SU-DHL-6 (cell line): ENCODE data around the gene TP73.

ENCODE experiments used
- H2AFZ ChIP-seq: fragments of 200-600 bp; sonication (generic); 2 replicates; pipeline ENCODE4 v1.6.1; 2014; ENCODE audit warnings: low read depth, mild to moderate bottlenecking, moderate library complexity, mixed read lengths, antibody characterized with exemption, low read length; ENCODE audit not compliant: severe bottlenecking
- H3F3A ChIP-seq: fragments of 200-600 bp; shearing (Covaris generic); 2 replicates; pipeline ENCODE4 v1.6.0; 2016; ENCODE audit warnings: antibody characterized with exemption, mild to moderate bottlenecking; ENCODE audit not compliant: insufficient read depth
- H3K27ac ChIP-seq: fragments of 200-600 bp; sonication (generic); 2 replicates; pipeline ENCODE4 v1.5.1; 2016; ENCODE audit warnings: low read depth, mild to moderate bottlenecking, low read length, moderate library complexity, mixed read lengths
- H3K27me3 ChIP-seq: fragments of 200-600 bp; sonication (generic), shearing (Covaris generic); 2 replicates; pipeline ENCODE4 v1.6.0; 2014; ENCODE audit warnings: mild to moderate bottlenecking, low read length
- H3K36me3 ChIP-seq: fragments of 200-600 bp; sonication (generic); 2 replicates; pipeline ENCODE4 v1.6.1; 2014; ENCODE audit warnings: mild to moderate bottlenecking, low read length, mixed read lengths
- H3K4me2 ChIP-seq: fragments of 300-600, 200-600 bp; shearing (Covaris generic), sonication (generic); 2 replicates; pipeline ENCODE4 v1.6.0; 2014; ENCODE audit warnings: low read length, low read depth, mild to moderate bottlenecking; ENCODE audit not compliant: poor library complexity, severe bottlenecking
- H3K4me3 ChIP-seq: fragments of 200-600 bp; sonication (generic); 2 replicates; pipeline ENCODE4 v1.5.1; 2014; ENCODE audit warnings: antibody characterized with exemption, low read length, mild to moderate bottlenecking, mixed read lengths; ENCODE audit not compliant: insufficient read depth, poor library complexity, severe bottlenecking
- H3K79me2 ChIP-seq: fragments of 200-600 bp; sonication (generic); 2 replicates; pipeline ENCODE4 v1.6.1; 2014; ENCODE audit warnings: mild to moderate bottlenecking, low read length, moderate library complexity; ENCODE audit not compliant: insufficient read depth
- H3K9ac ChIP-seq: fragments of 200-600 bp; sonication (generic); 2 replicates; pipeline ENCODE4 v1.7.0; 2014; ENCODE audit warnings: mild to moderate bottlenecking, low read length
- H3K9me2 ChIP-seq: fragments of 200-600 bp; sonication (generic); replicated peaks from 2 replicates; pipeline ENCODE4 v1.6.1; 2014; ENCODE audit warnings: low read length; ENCODE audit not compliant: insufficient read depth
- H3K9me3 ChIP-seq: fragments of 200-600 bp; sonication (generic); 2 replicates; pipeline ENCODE4 v1.6.1; 2014; ENCODE audit warnings: low read length, mixed read lengths; ENCODE audit not compliant: insufficient read depth
- H4K20me1 ChIP-seq: fragments of 200-600 bp; sonication (generic); 2 replicates; pipeline ENCODE4 v1.6.1; 2014; ENCODE audit warnings: low read depth, mild to moderate bottlenecking, antibody characterized with exemption, low read length, moderate library complexity, mixed read lengths
- CTCF ChIP-seq: fragments of 200-600 bp; sonication (generic); IDR thresholded peaks from one replicate; pipeline ENCODE4 v1.5.1; 2017; ENCODE audit warnings: antibody characterized with exemption, mild to moderate bottlenecking, low read length, moderate library complexity; ENCODE audit not compliant: insufficient read depth, poor library complexity, severe bottlenecking
- EZH2phosphoT487 ChIP-seq: fragments of 200-600 bp; sonication (generic), shearing (Covaris generic); conservative IDR thresholded peaks from 2 replicates; pipeline ENCODE4 v1.6.1; 2018; ENCODE audit warnings: mild to moderate bottlenecking, antibody characterized with exemption, low read length, moderate library complexity, mixed read lengths

The TP73 gene

DNA sequence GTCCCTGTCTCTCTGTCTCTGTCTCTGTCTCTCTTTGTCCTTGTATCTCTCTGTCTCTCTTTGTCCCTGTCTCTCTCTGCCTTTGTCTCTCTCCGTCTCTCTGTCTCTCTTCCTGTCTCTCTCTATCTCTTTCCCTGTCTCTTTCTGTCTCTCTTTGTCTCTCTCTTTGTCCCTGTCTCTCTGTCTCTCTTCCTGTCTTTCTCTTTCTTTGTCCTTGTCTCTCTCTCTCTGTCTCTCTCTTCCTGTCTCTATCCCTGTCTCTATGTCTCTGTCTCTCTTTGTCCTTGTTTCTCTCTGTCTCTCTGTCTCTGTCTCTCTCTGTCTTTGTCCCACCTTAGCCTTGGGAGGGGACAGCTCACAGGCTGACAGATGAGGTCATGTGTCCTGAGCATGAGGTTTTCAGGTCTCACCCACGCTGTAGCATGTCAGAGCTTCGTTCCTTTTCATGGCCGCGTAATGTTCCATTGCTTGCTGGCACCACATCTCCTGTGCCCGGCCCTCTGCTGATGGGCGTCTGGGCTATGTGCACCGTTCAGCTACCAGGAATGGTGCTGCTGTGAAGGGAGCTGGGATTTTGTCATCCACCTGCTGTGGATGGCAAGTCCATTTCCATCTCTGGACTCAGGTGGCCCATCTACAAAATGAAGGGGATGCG lies 27.6 kb downstream of the TP73 start:
- TF ChIP-seq CTCF (no peak), EZH2phosphoT487 (no peak)
- Histone ChIP-seq H3K36me3 (no peaks in the 10 kb centered on the region), H3K79me2 (no peaks in the 10 kb centered on the region), H3K9ac (no peak overlapping the region), H3K9me3 (no peaks in the 10 kb centered on the region), H4K20me1 (no peaks in the 10 kb centered on the region), H3K9me2 (no peaks in the 10 kb centered on the region), H3F3A (no peaks in the 10 kb centered on the region), H3K27ac (no peak overlapping the region), H2AFZ (no peak overlapping the region), H3K27me3 (no peaks in the 10 kb centered on the region), H3K4me3 (no peak overlapping the region), H3K4me2 (no peak overlapping the region)

GRCh38 chr1:3680488-3681230 lies 28.3 kb downstream of the TP73 start:
- Histone ChIP-seq H3K36me3 (no peaks in the 10 kb centered on the region), H3K9ac (no peak overlapping the region), H3K4me2 (no peak overlapping the region), H3K4me3 (no peak overlapping the region), H3K27ac (no peak overlapping the region), H3K79me2 (no peaks in the 10 kb centered on the region), H3K9me2 (no peaks in the 10 kb centered on the region), H4K20me1 (no peaks in the 10 kb centered on the region), H3F3A (no peaks in the 10 kb centered on the region), H3K27me3 (no peaks in the 10 kb centered on the region), H3K9me3 (no peaks in the 10 kb centered on the region), H2AFZ (no peak overlapping the region)
- TF ChIP-seq CTCF (no peak), EZH2phosphoT487 (no peak)

DNA sequence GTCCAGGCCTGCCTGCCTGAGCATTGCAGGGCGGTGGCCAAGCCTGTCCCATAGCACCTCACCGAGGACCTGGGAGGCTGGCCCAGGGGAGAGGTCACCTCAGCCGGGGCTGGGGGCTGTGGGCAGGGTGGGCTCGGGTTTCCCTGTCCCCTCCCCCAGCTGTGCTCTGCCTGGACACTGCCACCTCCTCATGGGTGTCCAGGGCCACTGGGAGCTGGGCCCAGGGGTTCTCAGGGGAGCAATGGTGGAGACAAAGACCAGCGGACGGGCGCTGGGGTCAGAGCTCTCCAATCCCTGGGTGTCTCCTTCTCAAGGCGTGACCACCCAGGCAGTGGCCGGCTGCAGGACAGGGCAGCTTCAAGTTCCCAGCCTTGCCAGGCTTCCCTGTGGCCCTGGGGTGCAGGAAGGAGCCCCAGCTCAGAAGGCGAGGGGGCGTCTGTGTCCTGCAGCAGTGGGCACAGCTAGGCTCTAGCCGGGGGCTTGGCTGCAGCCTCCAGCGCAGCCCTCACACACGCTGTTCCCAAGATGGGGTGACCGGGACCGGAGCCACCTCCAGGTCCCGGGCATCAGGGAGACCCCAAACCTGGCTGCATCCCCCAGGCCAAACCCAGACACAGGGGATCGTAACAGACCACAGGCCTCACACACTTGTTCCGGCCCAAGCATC lies 29.0 kb downstream of the TP73 start:
- Histone ChIP-seq H3F3A (no peaks in the 10 kb centered on the region), H3K27ac (no peak overlapping the region), H3K4me3 (no peak overlapping the region), H3K9ac (no peak overlapping the region), H4K20me1 (no peaks in the 10 kb centered on the region), H3K36me3 (no peaks in the 10 kb centered on the region), H3K79me2 (no peaks in the 10 kb centered on the region), H3K9me2 (no peaks in the 10 kb centered on the region), H2AFZ (no peak overlapping the region), H3K27me3 (no peaks in the 10 kb centered on the region), H3K4me2 (no peak overlapping the region), H3K9me3 (no peaks in the 10 kb centered on the region)
- TF ChIP-seq CTCF (no peak), EZH2phosphoT487 (no peak)
